Fibroblast of skin of back (primary cell): ENCODE data around the gene SLC18A3.

Source experiments
- DNase-seq: peaks from one replicate; pipeline ENCODE4 v3.0.0-alpha.2; 2013

SLC18A3 gene

DNA sequence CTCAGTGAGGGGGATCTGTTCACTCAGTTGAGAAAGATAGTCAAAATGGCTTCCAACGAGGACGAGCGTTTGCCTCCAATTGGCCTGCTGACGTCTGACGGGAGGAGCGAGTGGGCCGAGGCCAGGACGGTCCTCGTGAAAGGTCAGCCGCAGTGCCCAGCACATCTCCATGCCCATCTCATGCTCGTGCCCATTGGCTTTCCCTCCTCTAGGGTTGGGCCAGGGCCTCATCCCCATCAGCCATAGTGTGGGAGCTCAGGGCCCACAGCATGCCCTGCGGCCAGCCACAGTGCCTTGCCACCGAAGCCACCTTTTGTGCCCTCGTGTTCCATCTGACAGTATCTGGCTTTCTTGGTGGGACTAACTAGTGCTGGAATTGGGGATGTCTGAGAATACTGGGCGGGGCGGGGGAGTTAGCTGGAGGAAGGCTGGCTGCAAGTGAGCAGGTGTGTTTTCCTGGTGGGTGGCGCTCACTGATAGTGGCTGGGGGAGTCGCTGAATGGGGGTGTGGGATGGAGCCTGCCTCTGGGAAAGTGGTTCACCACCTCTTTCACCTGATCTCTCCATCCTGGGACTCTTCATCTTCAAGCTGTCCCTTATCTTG lies 17.6 kb downstream of the SLC18A3 start:
- DNase-seq: no peak

DNA sequence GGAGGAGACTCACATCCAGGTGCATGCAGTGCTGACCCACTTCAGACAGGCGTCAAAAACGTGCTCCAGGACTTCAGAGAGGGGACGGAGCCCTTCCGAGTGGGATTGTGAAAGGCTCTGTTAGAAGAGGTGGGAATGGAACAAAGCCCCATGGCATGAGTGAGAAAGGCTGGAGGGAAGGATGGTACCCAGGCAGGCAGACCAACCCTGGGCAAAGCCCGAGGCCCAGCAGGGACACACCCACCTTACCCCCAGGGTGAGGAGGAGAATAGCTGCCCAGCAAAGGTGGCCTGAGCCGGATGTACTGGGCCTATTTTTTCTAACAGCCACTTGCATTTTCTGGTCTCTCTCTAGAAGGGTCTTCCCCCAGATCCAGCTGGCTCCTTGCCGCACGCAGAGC lies 18.5 kb downstream of the SLC18A3 start:
- DNase-seq: no peak

DNA sequence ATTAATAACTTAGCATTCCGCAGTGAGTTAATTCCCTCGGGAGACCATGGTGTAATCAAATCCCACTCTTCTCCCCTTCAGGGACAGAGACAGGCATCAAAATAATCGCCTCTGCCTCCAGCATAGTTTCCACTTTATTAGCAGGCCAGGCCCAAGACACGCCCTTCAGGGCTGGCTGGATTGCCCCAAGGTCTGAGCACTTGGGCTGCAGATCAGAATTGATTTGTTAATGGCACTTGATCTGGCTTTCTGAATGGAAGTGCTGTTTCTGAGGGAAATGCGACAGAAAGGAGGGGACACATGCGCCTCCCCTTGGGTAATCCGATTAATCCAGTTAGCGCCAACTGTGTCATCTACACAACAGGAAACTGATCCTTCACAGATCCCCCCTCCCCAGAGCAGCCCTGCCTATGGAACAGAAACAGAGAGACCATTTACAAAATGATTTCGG lies 19.3 kb downstream of the SLC18A3 start:
- DNase-seq: no peak

DNA sequence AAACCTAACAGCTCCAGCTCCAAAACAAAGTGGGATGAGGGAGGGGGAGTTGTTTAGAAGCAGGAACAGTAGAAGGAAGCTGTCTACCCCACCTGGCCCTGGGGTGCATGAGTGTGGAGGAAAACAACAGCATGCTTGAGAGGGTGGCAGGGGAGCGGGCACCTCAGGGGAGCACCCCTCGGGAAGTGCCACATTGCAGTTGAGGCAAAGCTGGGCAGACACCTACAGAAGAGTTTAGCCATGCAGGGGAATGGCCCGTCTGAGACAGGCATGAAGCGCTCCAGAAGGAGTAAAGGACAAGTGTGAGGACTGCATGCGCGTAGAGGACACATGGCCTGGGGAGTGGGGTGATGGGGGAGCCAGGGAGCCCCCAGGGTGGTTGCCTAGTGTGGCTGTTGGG lies 21.9 kb downstream of the SLC18A3 start:
- DNase-seq: no peak

DNA sequence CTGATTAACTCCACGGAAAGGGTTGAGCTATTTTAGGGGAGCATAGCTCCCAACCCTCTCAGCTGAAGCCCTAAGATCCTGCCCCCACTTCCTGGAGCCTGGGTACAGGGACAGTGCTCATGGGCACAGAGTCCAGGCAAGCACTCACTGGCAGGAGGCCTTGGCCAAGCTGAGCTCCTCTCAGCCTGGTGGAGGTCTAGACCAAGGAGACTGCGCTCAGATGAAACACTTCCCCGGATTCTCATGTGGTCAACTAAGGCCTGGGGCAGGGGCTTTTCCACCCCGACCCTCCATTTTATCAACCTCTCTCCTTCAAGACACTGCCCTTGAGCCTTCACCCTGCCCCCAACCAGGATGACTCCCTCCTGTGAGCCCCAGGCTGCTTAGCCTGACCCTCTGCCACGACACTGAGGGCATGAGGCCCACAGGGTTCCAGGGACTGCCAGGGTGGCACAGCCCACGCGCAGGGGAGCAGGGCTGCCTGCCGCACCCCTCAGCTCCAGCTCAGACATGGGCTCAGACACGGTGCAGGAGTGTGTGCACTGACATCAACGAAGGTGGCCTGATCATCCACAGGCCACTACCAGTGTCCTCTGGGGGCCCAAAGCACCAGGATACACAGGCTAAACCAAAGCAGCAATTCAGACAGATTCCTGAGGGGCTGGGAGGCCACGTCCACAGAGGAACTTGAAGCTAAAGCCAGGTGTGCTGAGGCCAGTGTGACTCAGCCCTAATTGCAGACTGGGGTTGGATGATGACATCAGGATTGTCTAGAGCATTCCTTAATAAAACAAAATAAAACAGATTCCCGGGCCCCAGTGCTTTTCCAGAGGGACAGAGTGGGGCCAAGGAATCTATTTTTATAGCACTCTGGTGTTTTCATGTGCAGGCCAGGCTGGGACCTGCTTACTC lies 22.6 kb downstream of the SLC18A3 start:
- no peak for DNase-seq

DNA sequence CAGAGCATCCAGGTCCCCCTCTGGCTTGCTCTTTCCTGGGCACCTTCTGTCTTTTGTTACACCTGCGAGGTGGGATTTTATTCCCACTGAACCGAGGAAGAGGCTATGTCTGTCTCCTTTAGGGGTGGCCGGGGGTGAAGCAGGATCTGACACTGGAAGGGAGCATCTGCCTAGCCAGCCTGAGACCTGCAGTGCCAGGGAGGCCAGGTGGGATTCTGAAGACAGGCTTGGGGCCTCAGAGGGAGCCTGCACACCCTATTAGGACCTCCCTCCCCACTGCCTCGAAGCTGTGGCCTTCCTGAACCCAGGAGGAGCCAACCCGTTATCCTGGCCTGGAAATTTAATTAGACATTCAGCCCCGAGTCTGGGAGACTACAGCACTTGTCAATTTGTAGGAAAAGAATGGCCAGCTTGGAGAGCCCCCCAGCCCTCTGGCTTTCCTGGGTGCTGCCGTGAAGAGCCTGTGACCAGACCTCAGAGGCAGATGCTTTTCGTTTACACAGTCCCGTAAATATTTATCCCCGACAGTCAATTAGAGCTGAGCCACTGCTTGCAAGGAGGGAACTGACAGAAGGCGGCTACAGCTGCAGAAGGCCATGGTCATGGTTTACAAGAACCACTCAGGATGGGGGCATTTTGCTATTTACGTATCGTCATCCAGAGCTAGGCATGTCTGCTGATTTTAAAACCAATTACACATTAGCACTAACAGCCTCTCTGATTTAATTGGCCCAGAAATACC lies 23.4 kb downstream of the SLC18A3 start:
- DNase-seq: no peak

DNA sequence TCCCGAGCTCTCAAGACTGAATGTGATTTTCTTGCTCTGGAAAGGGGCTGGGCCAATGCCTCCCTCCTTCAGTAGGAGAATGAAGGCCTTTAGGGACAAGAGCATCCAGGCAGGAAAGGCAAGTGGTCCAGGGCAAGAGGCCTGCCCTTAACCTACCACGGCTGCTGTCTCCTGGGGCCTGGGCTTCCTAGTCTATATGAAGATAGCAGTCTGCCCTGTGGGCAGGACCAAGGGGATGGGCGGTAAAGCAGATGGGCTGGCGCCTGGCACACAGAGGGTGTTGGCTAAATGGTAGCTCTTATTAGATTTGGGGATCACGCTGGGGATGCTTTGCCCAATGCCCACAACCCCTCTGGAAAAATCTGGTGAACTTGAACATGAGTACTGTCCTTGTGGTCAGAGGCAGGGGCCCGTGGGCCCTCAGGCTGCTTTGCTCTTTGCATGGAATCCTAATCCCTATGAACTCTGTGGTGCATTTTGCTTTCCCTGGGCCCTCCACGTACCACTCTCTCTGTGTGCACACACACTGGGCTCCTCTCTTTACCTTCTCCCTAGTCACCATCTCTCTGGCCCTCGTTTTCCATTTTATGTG lies 24.1 kb downstream of the SLC18A3 start:
- DNase-seq: no peak

DNA sequence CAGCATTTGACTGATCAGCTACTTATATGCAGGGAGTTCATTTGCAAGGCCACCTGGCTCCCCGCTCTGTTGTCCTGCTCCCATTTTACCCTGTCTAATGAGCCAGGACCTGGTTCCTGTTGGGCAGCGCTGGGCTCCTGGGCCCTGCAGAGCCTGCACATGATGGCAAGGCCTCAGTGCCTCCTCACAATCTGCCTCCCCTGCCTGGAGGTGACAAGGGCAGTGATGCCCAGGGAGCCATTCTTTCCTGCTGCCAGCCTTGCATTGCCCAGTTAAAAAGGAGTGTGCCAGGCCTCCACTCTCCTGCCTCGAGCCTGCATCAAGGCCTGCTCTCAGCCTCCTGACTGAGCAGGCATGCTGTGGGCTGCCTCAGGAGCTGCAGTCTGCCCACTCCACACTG lies 32.2 kb downstream of the SLC18A3 start:
- DNase-seq: no peak

DNA sequence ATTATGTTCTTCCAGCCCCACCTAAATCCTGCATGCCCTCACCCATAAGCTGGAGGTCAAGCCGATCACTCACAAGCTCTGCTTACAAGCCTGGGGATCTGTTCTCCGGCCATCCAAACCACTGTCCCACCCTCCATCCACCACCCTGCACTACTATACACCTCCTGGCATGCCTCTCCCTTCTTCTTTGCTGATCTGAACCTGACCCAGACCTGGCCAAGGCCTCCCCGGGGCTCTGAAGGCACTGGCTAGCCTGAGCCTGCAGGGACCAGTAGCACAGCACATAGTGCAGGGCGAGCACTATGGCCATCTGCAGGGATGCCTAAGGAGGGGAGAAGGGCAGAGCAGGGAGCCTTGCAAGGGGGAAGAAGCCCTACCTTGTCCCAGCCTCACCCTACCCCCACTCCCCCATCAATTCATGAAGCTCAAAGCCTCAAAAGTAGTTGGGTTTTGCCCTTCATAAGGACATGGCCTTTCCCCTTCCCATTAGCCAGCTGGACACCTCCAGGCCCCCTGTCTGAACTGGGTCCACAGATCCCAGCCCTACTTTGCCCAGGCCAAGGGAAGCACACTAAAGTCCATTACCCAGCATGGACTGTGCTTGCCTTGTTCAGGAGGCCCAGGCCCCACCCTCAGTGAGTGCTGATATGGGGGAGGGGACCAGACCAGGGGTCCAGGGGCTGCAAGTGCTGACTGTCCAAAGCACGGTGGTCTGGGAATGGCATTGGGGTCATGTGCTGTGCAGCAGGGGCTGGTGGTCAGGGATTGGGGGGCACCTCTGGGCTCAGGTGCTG lies 33.3 kb downstream of the SLC18A3 start:
- no peak for DNase-seq

DNA sequence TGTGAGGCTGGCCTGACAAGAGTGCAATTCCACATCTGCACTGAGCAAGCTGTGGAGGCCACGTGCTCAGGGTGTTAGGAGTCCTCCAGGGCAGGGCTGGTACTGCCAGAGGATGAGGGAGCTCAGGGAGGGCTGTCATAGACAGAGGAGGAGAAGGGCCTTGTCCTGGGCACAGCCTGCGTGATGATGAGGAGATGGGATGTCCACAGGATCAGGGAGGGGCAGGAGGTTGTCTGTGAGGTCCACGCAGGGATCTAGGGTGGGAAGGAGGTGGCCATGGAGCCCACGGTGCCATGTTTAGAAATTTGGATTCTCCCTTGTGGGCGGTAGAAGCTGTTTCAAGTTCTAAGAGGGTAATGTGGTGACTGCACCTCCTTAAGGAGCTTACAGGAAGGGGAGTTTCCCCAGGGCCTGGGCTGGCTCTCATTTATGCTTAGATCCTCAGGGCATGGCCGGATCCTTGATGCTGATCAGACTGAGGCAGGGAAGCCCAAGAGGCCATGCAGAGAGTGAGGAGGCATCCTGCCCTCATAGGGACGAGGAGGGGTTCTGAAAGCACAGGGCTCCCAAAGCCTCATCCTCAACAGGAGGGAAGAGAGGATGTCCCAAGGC lies 34.0 kb downstream of the SLC18A3 start:
- no peak for DNase-seq

DNA sequence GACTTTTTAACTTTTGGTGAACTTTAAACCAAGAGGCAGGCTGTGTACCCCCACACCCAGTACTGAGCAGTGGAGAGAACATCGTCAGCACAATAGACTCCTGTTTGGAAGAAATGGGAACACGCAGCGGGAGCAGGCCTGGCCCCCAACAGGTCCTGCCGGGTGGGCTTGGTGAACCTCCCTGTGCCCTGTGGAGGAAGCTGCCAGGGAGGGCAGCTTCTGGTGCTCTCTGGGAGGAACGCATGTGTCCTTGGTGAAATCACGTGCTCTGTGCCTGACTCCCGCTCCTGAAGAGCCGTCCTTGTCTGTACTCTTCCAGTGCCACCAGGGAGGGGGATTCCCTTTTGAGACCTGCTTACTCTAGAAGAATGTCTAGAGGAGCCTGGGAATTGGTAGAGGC lies 35.3 kb downstream of the SLC18A3 start:
- no peak for DNase-seq

DNA sequence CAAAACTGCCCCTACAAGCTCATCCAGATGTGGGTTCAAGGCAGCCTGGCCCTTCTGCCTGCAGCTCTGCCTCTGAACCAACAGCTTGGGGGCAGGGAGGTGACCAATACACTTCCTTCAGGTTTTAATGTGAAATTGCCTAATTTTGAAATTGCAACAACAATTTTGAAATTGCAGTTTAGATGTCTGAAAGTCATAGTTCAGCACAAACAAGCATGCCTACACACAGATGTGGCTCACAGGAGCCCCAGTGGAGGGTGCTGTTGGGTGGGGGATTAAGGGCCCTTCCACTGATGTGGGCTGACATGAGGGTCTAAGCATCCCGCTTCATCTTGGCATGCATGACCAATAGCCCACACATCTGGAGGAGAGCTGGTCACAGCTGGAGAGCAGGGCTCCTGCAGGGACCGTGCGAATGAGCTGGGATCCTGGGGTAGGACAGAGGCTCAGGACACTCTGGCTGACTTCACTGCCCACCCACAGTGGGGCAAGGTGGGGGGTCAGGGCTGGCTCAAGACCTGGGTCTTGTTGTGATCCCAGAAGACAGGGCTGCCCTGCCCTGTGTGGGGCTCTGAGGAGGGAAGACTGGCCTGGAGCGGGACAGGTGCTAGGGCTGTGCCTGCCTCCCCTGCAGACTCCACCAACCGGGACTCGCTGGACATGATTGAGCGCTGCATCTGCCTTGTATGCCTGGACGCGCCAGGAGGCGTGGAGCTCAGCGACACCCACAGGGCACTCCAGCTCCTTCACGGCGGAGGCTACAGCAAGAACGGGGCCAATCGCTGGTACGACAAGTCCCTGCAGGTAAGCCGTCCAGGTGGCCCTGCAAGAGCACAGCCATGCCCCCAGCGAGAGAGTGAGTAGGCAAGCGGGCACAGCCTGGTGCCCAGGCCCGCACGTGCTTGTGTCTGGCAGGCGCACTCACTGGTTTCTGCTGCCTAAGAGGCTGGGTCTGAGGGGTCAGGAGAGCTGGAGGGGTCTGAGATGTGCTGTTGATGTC lies 36.1 kb downstream of the SLC18A3 start:
- DNase-seq: no peak

DNA sequence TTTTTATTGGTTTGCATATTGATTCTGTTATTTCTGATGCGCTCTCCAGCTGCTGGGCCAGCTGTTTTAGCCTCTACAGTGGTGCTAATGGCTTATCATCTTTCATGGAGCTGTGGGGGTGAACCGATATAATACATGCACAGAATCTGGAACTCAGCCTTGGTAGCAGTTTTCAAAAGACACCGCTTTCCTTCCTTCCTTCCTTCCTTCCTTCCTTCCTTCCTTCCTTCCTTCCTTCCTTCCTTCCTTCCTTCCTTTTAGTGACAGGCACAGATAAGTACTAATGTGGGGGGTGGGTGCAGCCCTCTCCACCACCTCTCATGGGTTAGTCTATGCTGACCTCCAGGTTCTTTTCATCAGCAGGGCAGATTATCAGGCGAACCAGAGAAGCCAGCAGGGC lies 37.4 kb downstream of the SLC18A3 start:
- no peak for DNase-seq

DNA sequence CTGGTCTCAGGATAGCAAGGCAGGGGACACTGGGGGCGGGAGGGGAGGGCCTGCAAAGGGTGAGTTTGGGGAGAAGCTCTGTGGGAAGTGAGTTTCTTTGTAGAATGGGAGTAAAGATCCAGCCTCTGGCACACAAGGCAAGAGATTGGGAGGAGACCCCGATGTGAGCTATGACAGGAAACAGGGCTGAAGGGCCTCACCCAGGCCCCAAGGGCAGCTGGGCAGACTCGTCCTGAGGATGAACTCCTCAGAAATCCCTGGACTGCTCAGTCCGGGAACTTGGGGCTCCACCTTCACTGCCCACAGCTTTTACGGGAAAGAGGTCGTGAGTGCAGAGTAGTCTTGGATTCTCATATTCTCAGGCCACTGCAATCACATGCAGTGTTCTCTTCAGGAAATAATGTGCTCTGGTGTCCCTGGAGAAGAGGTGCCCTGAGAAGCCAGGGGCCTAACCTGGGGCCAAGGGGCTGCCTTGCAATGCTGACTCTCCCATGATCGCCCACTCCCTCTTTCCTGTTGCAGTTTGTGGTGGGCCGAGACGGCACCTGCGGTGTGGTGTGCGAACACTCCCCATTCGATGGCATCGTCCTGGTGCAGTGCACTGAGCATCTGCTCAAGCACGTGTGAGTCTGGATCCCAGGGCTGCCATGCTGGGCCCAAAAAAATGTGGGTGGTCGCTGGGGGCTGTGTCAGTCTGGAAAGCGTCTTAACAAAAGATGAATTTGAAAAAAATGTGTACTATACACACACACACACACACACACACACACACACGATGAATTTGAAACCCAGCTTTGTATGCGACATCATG lies 38.1 kb downstream of the SLC18A3 start:
- DNase-seq: no peak

DNA sequence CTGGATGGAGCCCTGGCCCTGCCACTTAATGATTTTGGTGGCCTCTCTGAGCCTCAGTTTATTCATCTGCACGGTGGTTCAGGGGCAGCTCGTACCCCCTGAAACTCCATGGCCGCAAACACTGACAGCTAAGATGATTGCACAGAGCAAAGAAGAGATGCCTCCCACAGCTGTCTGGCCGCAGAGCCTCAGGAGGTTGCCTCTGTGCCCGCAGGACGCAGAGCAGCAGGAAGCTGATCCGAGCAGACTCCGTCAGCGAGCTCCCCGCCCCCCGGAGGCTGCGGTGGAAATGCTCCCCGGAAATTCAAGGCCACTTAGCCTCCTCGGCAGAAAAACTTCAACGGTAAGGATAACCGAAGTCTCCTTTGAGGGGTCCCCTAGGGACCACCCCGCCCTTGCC lies 39.2 kb downstream of the SLC18A3 start:
- DNase-seq: no peak

DNA sequence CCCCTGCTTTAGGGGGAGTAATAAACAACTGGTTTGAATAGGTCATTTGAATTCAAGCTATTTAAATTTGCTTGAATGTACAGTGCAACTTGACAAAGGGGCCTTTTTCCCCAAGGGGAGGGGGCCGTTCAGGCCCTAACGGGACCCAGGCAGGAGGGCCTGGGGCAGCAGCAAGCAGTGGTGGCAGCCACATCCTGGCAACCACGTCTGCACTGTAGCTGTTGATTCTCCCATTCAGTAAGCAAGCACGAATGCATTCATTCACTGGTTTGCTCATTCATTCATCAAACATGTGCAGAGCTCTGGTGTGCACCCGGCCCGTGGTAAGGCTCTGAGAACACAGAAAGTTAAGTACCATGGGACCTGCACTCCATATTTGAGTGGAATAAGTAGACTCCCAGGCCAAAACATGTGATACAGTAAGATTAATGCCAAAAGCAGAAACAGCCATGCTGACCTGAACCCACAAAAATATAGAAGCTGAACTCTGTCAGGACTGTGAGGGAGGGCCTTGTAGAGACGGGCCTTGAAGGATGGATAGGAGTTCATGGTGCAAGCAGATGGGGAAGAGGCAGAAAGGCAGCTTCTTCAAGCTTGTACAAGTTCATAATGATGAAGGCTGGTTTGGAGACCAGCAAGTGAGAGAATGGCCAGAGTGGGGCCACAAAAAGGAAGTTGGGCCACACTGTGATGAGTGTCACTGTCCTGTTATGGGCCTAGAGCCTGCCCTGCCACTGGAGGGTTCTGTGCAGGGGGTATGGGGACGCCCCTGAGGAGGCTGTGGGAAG lies 40.0 kb downstream of the SLC18A3 start:
- DNase-seq: no peak

DNA sequence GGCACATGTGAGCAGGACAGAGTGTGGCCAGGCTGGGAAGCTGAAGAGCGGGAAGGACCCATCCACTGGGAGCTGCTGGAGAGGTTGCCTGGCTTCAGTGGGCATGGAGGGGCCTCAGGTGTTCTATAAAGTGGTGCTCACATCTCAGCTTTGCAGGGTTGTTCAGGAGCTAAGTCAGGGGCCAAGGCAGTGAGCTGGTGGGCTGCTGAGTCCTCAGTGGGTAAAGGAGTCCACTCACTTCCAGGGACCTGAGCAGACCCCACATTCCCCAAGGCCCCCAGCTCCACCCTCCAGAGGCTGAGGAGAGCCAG lies 40.6 kb downstream of the SLC18A3 start:
- no peak for DNase-seq

DNA sequence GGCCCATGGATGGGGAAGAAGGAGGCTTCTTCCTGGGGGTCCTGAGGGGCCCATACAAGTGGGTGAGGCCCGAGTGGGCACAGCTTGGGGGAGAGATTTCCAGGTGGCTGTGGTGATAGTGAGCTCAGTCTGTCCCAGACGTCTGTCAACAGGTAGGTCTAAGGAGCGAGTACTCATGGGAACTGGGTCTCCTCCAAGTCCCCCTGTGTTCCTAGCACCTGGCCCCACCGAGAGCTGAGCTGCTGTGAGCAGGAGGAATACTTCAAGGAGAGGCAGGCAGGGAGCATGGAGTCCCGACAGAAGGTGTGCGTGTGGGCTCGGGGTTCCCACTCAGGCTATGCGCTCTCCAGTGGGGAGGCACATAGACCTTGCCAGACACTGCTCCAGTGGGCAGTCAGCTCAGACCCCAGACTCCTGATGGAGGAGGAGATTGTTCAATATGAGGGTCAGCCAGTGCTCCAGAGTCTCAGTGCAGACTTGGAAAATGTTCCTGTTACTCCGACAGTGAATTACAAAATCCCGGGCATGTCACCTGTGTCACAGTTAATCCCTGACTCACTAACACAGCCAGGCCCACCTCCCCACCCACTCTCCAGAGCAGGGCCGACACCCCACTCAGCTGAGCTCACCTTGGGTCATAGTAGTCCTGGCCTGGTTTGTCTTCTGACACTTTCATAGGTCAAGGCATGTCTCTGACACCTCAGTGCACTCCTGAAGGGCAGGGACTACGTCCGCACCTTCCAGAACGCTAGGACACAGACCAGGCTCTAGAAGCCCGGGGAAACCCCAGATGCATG lies 41.1 kb downstream of the SLC18A3 start:
- no peak for DNase-seq
